Uterus (tissue), 2 donors: Measurements from ENCODE around the gene NAA60.

Source experiments
- CTCF ChIP-seq, 4 experiments: fragments of 200-600 bp in 2 of 4; fragments of 450-650 bp in 2 of 4; sonication (generic) in 2 of 4; IDR thresholded peaks; one replicate each; pipeline ENCODE4 v1.5.1; 2016 to 2019; ENCODE audit warnings: antibody characterized with exemption in 4 of 4, mild to moderate bottlenecking in 2 of 4, moderate library complexity in 1 of 4
- POLR2A ChIP-seq, 2 donors: fragments of 450-650 bp; IDR thresholded peaks; one replicate each; pipeline ENCODE4 v1.6.1; 2016; ENCODE audit warnings: antibody characterized with exemption in 2 of 2, mild to moderate bottlenecking in 1 of 2, moderate library complexity in 1 of 2

- no peak for TF ChIP-seq CTCF (IDR thresholded peaks at IDR 0.05)
- TF ChIP-seq POLR2A (IDR thresholded peaks at IDR 0.05), result no peak
Measured at GRCh38 chr16:3468501-3468900, 25.0 kb downstream of the NAA60 start.
